Frontal cortex (tissue), 4 donors: ENCODE results near the gene MLPH. TPM values are rescaled to one million over a fixed set of nuclear protein-coding genes. Genes with fewer than 3 reads are reported as not detected.
"Not testable (repeated sequence)": the region's sequence is repeated elsewhere in the genome, so short reads cannot be mapped to it uniquely, and the experiment has no call there.

Experiments
- DNase-seq, 2 donors: peaks; one replicate each; pipeline ENCODE4 v3.0.0; 2012; ENCODE audit warnings: low spot score in 2 of 2
- FAIRE-seq: peaks from 2 replicates; lab custom pipeline; 2012; peaks lifted over from hg19 to GRCh38; lab: Jason Lieb, UNC
- total RNA-seq: library from RNA; depleted of rRNA; stranded (reverse); fragments of >200 nt; gene quantifications from one replicate; pipeline ENCODE4 v1.2.3, GENCODE V29; 2014
- donor health status: control.
- donor health status: control.
- donor health status: control.

The MLPH gene
- total RNA-seq, 1 donor from 2014 or later: 0.82 TPM

GRCh38 chr2:237456200-237456843 is 30.7 kb upstream of the MLPH start:
- no peak for DNase-seq
- no peak for FAIRE-seq

GRCh38 chr2:237457388-237457941 is 29.6 kb upstream of the MLPH start:
- DNase-seq: no peak
- FAIRE-seq: no peak

GRCh38 chr2:237458519-237458918 is 28.5 kb upstream of the MLPH start:
- DNase-seq (no peak), FAIRE-seq (no peak)

GRCh38 chr2:237459226-237459625 is 27.8 kb upstream of the MLPH start:
- DNase-seq (no peak), FAIRE-seq (no peak)

- DNase-seq: no peak
- FAIRE-seq: no peak
These were observed 27.3 kb upstream of the MLPH start for GRCh38 chr2:237459741-237460174.

- DNase-seq (no peak), FAIRE-seq (no peak)
These were observed 22.2 kb upstream of the MLPH start for GRCh38 chr2:237464757-237465391.

- DNase-seq (no peak), FAIRE-seq (no peak)
These were observed 21.4 kb upstream of the MLPH start for GRCh38 chr2:237465515-237466148.

GRCh38 chr2:237466211-237466610 is 20.8 kb upstream of the MLPH start:
- FAIRE-seq (no peak), DNase-seq (no peak)

GRCh38 chr2:237467447-237468179 is 19.4 kb upstream of the MLPH start:
- FAIRE-seq (no peak), DNase-seq (no peak)

GRCh38 chr2:237469410-237469809 is 17.6 kb upstream of the MLPH start:
- not testable (repeated sequence) for FAIRE-seq, DNase-seq

GRCh38 chr2:237469849-237470248 is 17.2 kb upstream of the MLPH start:
- FAIRE-seq: no peak
- DNase-seq: no peak

- FAIRE-seq (no peak), DNase-seq (no peak)
These were observed 16.1 kb upstream of the MLPH start for GRCh38 chr2:237470914-237471313.

GRCh38 chr2:237471438-237472186 is 15.4 kb upstream of the MLPH start:
- no peak for DNase-seq
- no peak for FAIRE-seq

GRCh38 chr2:237472187-237472712 is 14.8 kb upstream of the MLPH start:
- FAIRE-seq (no peak), DNase-seq (no peak)

- FAIRE-seq (no peak), DNase-seq (no peak)
These were observed 13.9 kb upstream of the MLPH start for GRCh38 chr2:237472909-237473877.

- peak; percentile 41 to 60 for DNase-seq
These were observed 13.1 kb upstream of the MLPH start for GRCh38 chr2:237473878-237474441.

GRCh38 chr2:237474442-237474911 is 12.6 kb upstream of the MLPH start:
- FAIRE-seq (no peak), DNase-seq (no peak)

More at GRCh38 chr2:237473878-237474441, 13.1 kb upstream of the MLPH start:
- FAIRE-seq: no peak
